Common myeloid progenitor, CD34-positive (primary cell): ENCODE data around the gene TDG.

ENCODE experiments used
- CTCF ChIA-PET: fragments of 350-600 bp; sonication (Branson Sonifier 250); formaldehyde crosslinking; loops from one replicate; lab custom pipeline; 2021; ENCODE audit warnings: antibody characterized with exemption; lab: Charles Lee
- POLR2A ChIA-PET: fragments of 350-600 bp; sonication (Branson Sonifier 250); formaldehyde crosslinking; loops from one replicate; lab custom pipeline; 2021; ENCODE audit warnings: antibody characterized with exemption; lab: Charles Lee
- DNase-seq, 3 donors: peaks; one replicate each; pipeline versions ENCODE4 v3.0.0 to v3.0.0-alpha.2; 2013
- H3K27ac ChIP-seq, 2 experiments: 1 replicate in 1 of 2; 2 replicates in 1 of 2; pipeline ENCODE4 v1.7.0; 2013; ENCODE audit warnings: inconsistent platforms in 2 of 2, low read length in 2 of 2, mild to moderate bottlenecking in 2 of 2, low read depth in 1 of 2, moderate library complexity in 1 of 2; ENCODE audit not compliant: severe bottlenecking in 2 of 2, insufficient read depth in 1 of 2, poor library complexity in 1 of 2
- H3K27me3 ChIP-seq, 5 experiments: replicated peaks in 2 of 5; 1 replicate in 3 of 5; 2 replicates in 2 of 5; pipeline versions ENCODE4 v1.6.1 to v1.7.0; 2013; ENCODE audit warnings: low read length in 4 of 5, mild to moderate bottlenecking in 2 of 5, moderate library complexity in 2 of 5, inconsistent platforms in 1 of 5; ENCODE audit not compliant: insufficient read depth in 5 of 5, control insufficient read depth in 4 of 5
- H3K36me3 ChIP-seq, 4 experiments: 1 replicate in 2 of 4; 2 replicates in 2 of 4; pipeline versions ENCODE4 v1.6.1 to v1.7.0; 2013; ENCODE audit warnings: low read length in 3 of 4, control low read depth in 1 of 4, mild to moderate bottlenecking in 1 of 4; ENCODE audit not compliant: control insufficient read depth in 4 of 4, insufficient read depth in 4 of 4
- H3K4me1 ChIP-seq, 4 experiments: 1 replicate in 3 of 4; 2 replicates in 1 of 4; pipeline versions ENCODE4 v1.6.1 to v1.7.1; 2013; ENCODE audit warnings: low read length in 3 of 4, mild to moderate bottlenecking in 3 of 4, control low read depth in 1 of 4, inconsistent platforms in 1 of 4, moderate library complexity in 1 of 4; ENCODE audit not compliant: control insufficient read depth in 4 of 4, insufficient read depth in 4 of 4; ENCODE audit errors: control extremely low read depth in 1 of 4
- H3K4me3 ChIP-seq, 7 experiments: 1 replicate in 4 of 7; 2 replicates in 3 of 7; pipeline versions ENCODE4 v1.5.1 to v1.7.0; 2013; ENCODE audit warnings: mild to moderate bottlenecking in 7 of 7, low read length in 6 of 7, moderate library complexity in 6 of 7, inconsistent platforms in 2 of 7, low read depth in 2 of 7, control low read depth in 1 of 7; ENCODE audit not compliant: insufficient read depth in 4 of 7, control insufficient read depth in 1 of 7; ENCODE audit errors: extremely low read depth in 1 of 7
- H3K9me3 ChIP-seq, 5 experiments: 1 replicate in 4 of 5; 2 replicates in 1 of 5; pipeline versions ENCODE4 v1.6.1 to v1.7.1; 2013; ENCODE audit warnings: low read length in 4 of 5, mild to moderate bottlenecking in 2 of 5, inconsistent platforms in 1 of 5, low read depth in 1 of 5, moderate library complexity in 1 of 5; ENCODE audit not compliant: control insufficient read depth in 4 of 5, insufficient read depth in 2 of 5; ENCODE audit errors: control extremely low read depth in 1 of 5
- WGBS: methylation state at CpG from one replicate; pipeline ENCODE4 v1.1.5; 2013; ENCODE audit not compliant: insufficient coverage; 5-methylcytosine and 5-hydroxymethylcytosine counted together

TDG gene

DNA sequence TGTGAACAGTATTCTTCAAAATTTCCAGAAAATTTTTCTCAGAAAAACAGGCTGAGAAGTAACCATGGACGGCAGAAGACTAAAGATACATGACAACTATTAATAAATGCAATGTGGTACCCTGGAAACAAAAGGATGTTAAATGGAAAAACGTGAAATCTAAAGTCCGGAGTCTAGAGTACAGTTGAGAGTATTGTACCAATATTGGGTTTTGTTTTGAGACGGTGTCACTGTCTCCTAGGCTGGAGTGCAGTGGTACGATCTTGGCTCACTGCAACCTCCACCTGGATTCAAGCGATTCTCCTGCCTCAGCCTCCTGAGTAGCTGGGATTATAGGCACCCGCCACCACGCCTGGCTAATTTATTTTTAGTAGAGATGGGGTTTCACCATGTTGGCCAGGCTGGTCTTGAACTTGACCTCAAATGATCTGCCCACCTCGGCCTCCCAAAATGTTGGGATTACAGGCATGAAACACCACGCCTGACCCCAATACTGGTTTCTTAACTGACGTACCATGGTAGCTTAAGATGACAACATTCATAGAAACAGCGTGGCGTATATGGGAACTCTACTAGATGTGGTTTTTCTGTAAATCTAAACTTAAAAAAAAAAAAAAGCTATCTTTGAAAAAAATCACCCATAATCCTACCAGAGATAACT, 16.8 kb upstream of the TDG start:
- CTCF ChIA-PET, result interaction anchor here (0.9 to 1.4 kb wide), 3 partner anchors 12 to 71 kb away, joined by 3 read pairs; no protein-coding TSS in a partner anchor
- POLR2A ChIA-PET, result interaction anchor here (0.8 to 2.0 kb wide), 5 partner anchors 12 to 59 kb away, joined by 3 to 12 read pairs (median 5); partner anchors contain the start of gene TDG

DNA sequence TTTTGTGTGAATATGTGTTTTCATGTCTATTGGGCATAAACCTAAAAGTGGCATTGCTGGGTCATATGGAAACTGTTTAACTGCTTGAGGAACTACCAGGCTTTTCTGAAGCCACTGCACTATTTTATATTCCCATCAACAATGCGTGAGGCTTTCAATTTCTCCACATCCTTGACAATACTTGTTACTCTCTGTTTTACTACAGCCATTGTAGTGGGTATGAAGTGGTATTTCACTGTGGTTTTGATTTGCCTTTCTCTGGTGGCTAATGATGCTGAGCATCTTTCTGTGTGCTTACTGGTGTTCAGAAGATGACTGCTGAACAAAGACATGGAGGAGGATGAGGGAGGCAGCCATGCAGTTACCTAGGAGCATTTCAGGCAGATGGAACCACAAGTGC, 13.2 kb upstream of the TDG start:
- no CpG with 5 or more reads among the region's 1 CpG for WGBS
- no peak for DNase-seq
- POLR2A ChIA-PET, result interaction anchor here (1.0 to 3.2 kb wide), 2 partner anchors 13 to 17 kb away, joined by 3 to 12 read pairs; partner anchors contain the start of gene TDG
- Histone ChIP-seq H3K4me3 (no peak overlapping the region), H3K27me3 (no peaks in the 10 kb centered on the region), H3K9me3 (no peaks in the 10 kb centered on the region), H3K4me1 (peaks cover 10 to 18% (median 14%) of the 10 kb centered on the region in 4 experiments), H3K27ac (no peak overlapping the region), H3K36me3 (peaks cover 11 to 66% (median 42%) of the 10 kb centered on the region in 4 experiments)
- CTCF ChIA-PET, result interaction anchor here (0.8 to 3.2 kb wide), 4 partner anchors 11 to 18 kb away, joined by 3 to 9 read pairs (median 6); no protein-coding TSS in a partner anchor

More for the DNA sequence above, 16.8 kb upstream of the TDG start:
- Histone ChIP-seq H3K36me3 (peaks cover 30 to 94% (median 69%) of the 10 kb centered on the region in 4 experiments), H3K4me1 (peaks cover 0 to 2% (median 0%) of the 10 kb centered on the region in 4 experiments), H3K27ac (no peak overlapping the region), H3K27me3 (no peaks in the 10 kb centered on the region), H3K4me3 (no peak overlapping the region), H3K9me3 (no peaks in the 10 kb centered on the region)
- no peak for DNase-seq
- 91% methylated on average over 10 of the region's 13 CpGs for whole genome bisulfite sequencing

GRCh38 chr12:103955811-103956508, 9.7 kb upstream of the TDG start:
- ChIA-PET CTCF (interaction anchor here (0.6 to 3.2 kb wide), 6 partner anchors 7 to 326 kb away, joined by 3 to 9 read pairs (median 5); partner anchors contain the start of gene TDG), POLR2A (interaction anchor here (0.9 to 2.8 kb wide), 2 partner anchors 8 to 10 kb away, joined by 3 to 37 read pairs; partner anchors contain the start of gene TDG)
- DNase-seq, result no peak

DNA sequence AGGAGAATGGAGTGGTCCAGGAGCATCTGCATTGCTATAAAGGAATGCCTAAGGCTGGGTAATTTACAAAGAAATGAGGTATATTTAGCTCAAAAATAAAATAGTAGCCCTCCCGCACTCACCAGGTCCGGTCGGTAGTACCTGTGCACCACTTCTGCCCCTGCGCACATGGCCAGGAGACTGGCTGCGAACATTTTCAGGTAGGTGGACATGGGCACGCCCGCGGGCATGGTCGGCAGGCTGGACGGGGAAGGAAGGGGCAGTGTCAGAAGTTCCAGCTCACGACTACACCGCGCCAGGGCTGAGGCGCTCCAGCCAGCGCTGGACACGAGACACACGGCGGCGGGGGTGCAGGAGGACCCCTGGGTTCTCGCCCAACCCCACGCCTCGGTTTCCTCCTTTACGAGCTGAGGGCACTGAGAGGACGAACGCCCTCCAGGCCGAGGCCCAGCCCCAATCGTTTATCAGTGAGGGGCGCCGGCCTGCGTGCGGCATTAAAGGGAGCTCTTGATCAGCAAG, 9.1 kb upstream of the TDG start:
- Histone ChIP-seq H3K4me1 (peaks cover 10 to 20% (median 15%) of the 10 kb centered on the region in 4 experiments), H3K36me3 (peaks cover 4 to 31% (median 18%) of the 10 kb centered on the region in 4 experiments), H3K27ac (peak overlapping the region; percentile 72 to 91), H3K9me3 (no peaks in the 10 kb centered on the region), H3K27me3 (no peaks in the 10 kb centered on the region), H3K4me3 (peak overlapping the region; percentile 78 to 97 (median 91))
- no peak for DNase-seq
- ChIA-PET CTCF (interaction anchor here (0.8 to 1.8 kb wide), 5 partner anchors 9 to 143 kb away, joined by 3 to 8 read pairs (median 5); partner anchors contain the start of gene TDG), POLR2A (interaction anchor here (0.9 to 2.8 kb wide), 3 partner anchors 9 to 27 kb away, joined by 3 to 37 read pairs (median 3); partner anchors contain the start of gene TDG)
- 0% methylated on average over 26 of the region's 31 CpGs for WGBS

More at GRCh38 chr12:103955811-103956508, 9.7 kb upstream of the TDG start:
- Histone ChIP-seq H3K27ac (peak overlapping the region; percentile 72 to 91), H3K4me1 (peaks cover 10 to 20% (median 15%) of the 10 kb centered on the region in 4 experiments), H3K36me3 (peaks cover 4 to 35% (median 21%) of the 10 kb centered on the region in 4 experiments), H3K9me3 (no peaks in the 10 kb centered on the region), H3K4me3 (peak overlapping the region; percentile 78 to 97 (median 91)), H3K27me3 (no peaks in the 10 kb centered on the region)
- 43% methylated on average over 7 of the region's 7 CpGs for WGBS

GRCh38 chr12:103957865-103958388, 7.7 kb upstream of the TDG start:
- DNase-seq, result no peak
- Histone ChIP-seq H3K27me3 (no peaks in the 10 kb centered on the region), H3K4me3 (peak overlapping the region in 4 of 7 experiments; percentile 89 to 97 (median 94)), H3K4me1 (peaks cover 10 to 20% (median 15%) of the 10 kb centered on the region in 4 experiments), H3K36me3 (peaks cover 3 to 19% (median 11%) of the 10 kb centered on the region in 4 experiments), H3K27ac (peak overlapping the region in 1 of 2 experiments; percentile 91), H3K9me3 (no peaks in the 10 kb centered on the region)
- POLR2A ChIA-PET, result interaction anchor here (1.4 to 2.8 kb wide), 2 partner anchors 8 to 28 kb away, joined by 3 to 37 read pairs; partner anchors contain the start of gene TDG
- CTCF ChIA-PET, result no interaction called here
- no CpG with 5 or more reads among the region's 7 CpGs for WGBS

DNA sequence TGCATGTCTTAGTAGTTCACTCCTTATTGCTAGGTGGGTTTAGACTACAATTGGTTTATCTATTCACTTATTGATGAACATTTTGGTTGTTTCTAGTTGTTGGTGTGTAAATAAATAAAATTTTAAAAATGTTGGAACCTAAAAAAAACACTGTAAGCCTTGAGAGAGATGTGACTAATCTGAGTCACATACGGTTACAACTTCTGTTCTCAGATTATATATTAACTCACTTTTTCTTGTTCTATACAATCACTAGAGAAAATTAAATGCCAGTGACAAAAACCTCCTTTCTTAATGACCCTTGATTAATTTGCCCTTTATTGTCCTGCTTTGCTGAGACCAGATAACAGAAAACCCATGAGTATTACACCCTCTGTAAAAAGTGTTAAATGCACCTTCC, 7.1 kb upstream of the TDG start:
- CTCF ChIA-PET, result no interaction called here

More for the DNA sequence above, 7.1 kb upstream of the TDG start:
- no peaks in the 10 kb centered on the region for H3K9me3 ChIP-seq
- H3K4me3 ChIP-seq, result no peak overlapping the region
- POLR2A ChIA-PET, result no interaction called here
- WGBS, result no CpG with 5 or more reads among the region's 1 CpG
- no peaks in the 10 kb centered on the region for H3K27me3 ChIP-seq
- DNase-seq, result no peak
- peaks cover 10 to 20% (median 15%) of the 10 kb centered on the region in 4 experiments for H3K4me1 ChIP-seq
- peaks cover 0 to 12% (median 5%) of the 10 kb centered on the region in 4 experiments for H3K36me3 ChIP-seq
- no peak overlapping the region for H3K27ac ChIP-seq
